Erythroblast (primary cell): ENCODE results near the gene SMAD5.

Experiments used
- GATA1 ChIP-seq: IDR thresholded peaks from 2 replicates; pipeline ENCODE4 v1.6.1; 2011; ENCODE audit warnings: low read depth, mild to moderate bottlenecking, control low read depth, low read length, moderate library complexity
- POLR2A ChIP-seq: IDR thresholded peaks from 2 replicates; pipeline ENCODE4 v1.6.1; 2011; ENCODE audit warnings: mild to moderate bottlenecking, low read length

GRCh38 chr5:136202469-136203205, 70.0 kb downstream of the SMAD5 start:
- TF ChIP-seq POLR2A (no peak), GATA1 (no peak)
